Coronary artery (tissue), 2 donors: ENCODE results near the gene MIPOL1.
"Not testable (repeated sequence)": the region's sequence is repeated elsewhere in the genome, so short reads cannot be mapped to it uniquely, and the experiment has no call there.

Experiments
- DNase-seq: peaks from one replicate; pipeline ENCODE4 v3.0.0-alpha.2; 2017; ENCODE audit warnings: low spot score
- H3K27ac ChIP-seq, 2 donors: fragments of 200-600 bp; sonication (generic); one replicate each; pipeline ENCODE4 v1.5.1; 2016 to 2019
- H3K4me3 ChIP-seq: fragments of 200-600 bp; sonication (generic); 2 replicates; pipeline ENCODE4 v1.5.1; 2016; ENCODE audit warnings: mild to moderate bottlenecking, moderate library complexity
- CTCF ChIP-seq: fragments of 200-600 bp; sonication (generic); IDR thresholded peaks from one replicate; pipeline ENCODE4 v1.5.1; 2019; ENCODE audit warnings: antibody characterized with exemption

MIPOL1 gene

GRCh38 chr14:37223947-37224474, 26.3 kb downstream of the MIPOL1 start:
- no peak overlapping the region for H3K4me3 ChIP-seq
- H3K27ac ChIP-seq: no peak overlapping the region
- DNase-seq: no peak
- TF ChIP-seq CTCF: no peak

GRCh38 chr14:37225668-37226067, 27.9 kb downstream of the MIPOL1 start:
- not testable (repeated sequence) for H3K27ac ChIP-seq, DNase-seq, H3K4me3 ChIP-seq

GRCh38 chr14:37230551-37231194, 32.9 kb downstream of the MIPOL1 start:
- no peak overlapping the region for H3K4me3 ChIP-seq
- no peak for DNase-seq

GRCh38 chr14:37232907-37233481, 35.3 kb downstream of the MIPOL1 start:
- Histone ChIP-seq H3K27ac (no peak overlapping the region), H3K4me3 (no peak overlapping the region)
- DNase-seq: no peak
- peak; percentile 24 for TF ChIP-seq CTCF

More at GRCh38 chr14:37230551-37231194, 32.9 kb downstream of the MIPOL1 start:
- no peak overlapping the region for H3K27ac ChIP-seq
- TF ChIP-seq CTCF: peak; percentile 69

GRCh38 chr14:37234222-37234621, 36.5 kb downstream of the MIPOL1 start:
- no peak overlapping the region for H3K27ac ChIP-seq
- H3K4me3 ChIP-seq: no peak overlapping the region
- no peak for TF ChIP-seq CTCF
- no peak for DNase-seq

- not testable (repeated sequence) for DNase-seq, H3K27ac ChIP-seq, H3K4me3 ChIP-seq
These were observed 38.3 kb downstream of the MIPOL1 start for GRCh38 chr14:37236044-37236443.

- DNase-seq: no peak
- TF ChIP-seq CTCF: no peak
- Histone ChIP-seq H3K4me3 (no peak overlapping the region), H3K27ac (no peak overlapping the region)
These were observed 39.4 kb downstream of the MIPOL1 start for GRCh38 chr14:37237094-37237493.

- no peak for TF ChIP-seq CTCF
- no peak for DNase-seq
- no peak overlapping the region for H3K27ac ChIP-seq
- no peak overlapping the region for H3K4me3 ChIP-seq
These were observed 40.0 kb downstream of the MIPOL1 start for GRCh38 chr14:37237735-37238200.
